IMR-90 (cell line): ENCODE results near the gene ZNF276. TPM values are rescaled to one million over a fixed set of nuclear protein-coding genes. Genes with fewer than 3 reads are reported as not detected.

Experiments
- ATAC-seq: fragments of 200-7000 bp; cut with Tn5 transposase; 2 replicates; pipeline ENCODE4 v1.9.1; 2020; ENCODE audit warnings: low read depth, mild to moderate bottlenecking, moderate library complexity
- BruUV-seq: library from RNA; stranded (reverse); fragments of 400-500 nt; replicated peaks from 2 replicates; lab custom pipeline; 2021; lab: Mats Ljungman, UMichigan
- CTCF ChIA-PET: fragments of 300-600 bp; formaldehyde crosslinking; extraction: SDS; loops from one replicate; lab custom pipeline; 2021; ENCODE audit warnings: antibody characterized with exemption; lab: Yijun Ruan, JAX
- POLR2A ChIA-PET: fragments of 300-600 bp; sonication (Branson Sonifier 250); formaldehyde crosslinking; loops from one replicate; lab custom pipeline; 2022; ENCODE audit warnings: antibody characterized with exemption; ENCODE audit not compliant: unreplicated experiment; lab: Charles Lee
- DNase-seq: peaks from one replicate; pipeline ENCODE4 v3.0.0; 2013
- H2AFZ ChIP-seq: replicated peaks from 2 replicates; pipeline ENCODE3; 2013; ENCODE audit warnings: low read length, mild to moderate bottlenecking; ENCODE audit not compliant: poor library complexity
- H2AK5ac ChIP-seq: 2 replicates; pipeline ENCODE4 v1.6.1; 2013; ENCODE audit warnings: low read depth, low read length, inconsistent platforms
- H2AK9ac ChIP-seq: replicated peaks from 2 replicates; pipeline ENCODE3; 2013; ENCODE audit warnings: mild to moderate bottlenecking, low read depth, low read length, moderate library complexity; ENCODE audit not compliant: poor library complexity
- H2BK120ac ChIP-seq: 2 replicates; pipeline ENCODE4 v1.6.1; 2013; ENCODE audit warnings: low read depth, low read length, inconsistent platforms
- H2BK15ac ChIP-seq: 3 replicates; pipeline ENCODE4 v1.6.1; 2013; ENCODE audit warnings: low read depth, low read length, inconsistent platforms
- H2BK20ac ChIP-seq: 2 replicates; pipeline ENCODE4 v1.6.1; 2013; ENCODE audit warnings: low read depth, mild to moderate bottlenecking, inconsistent platforms, low read length, moderate library complexity
- H2BK5ac ChIP-seq: 2 replicates; pipeline ENCODE4 v1.6.1; 2013; ENCODE audit warnings: mild to moderate bottlenecking, low read depth, low read length, inconsistent platforms; ENCODE audit not compliant: poor library complexity, severe bottlenecking
- H3K14ac ChIP-seq: replicated peaks from 2 replicates; pipeline ENCODE4 v1.6.1; 2013; ENCODE audit warnings: low read depth, low read length, inconsistent platforms
- H3K18ac ChIP-seq: 2 replicates; pipeline ENCODE4 v1.6.1; 2013; ENCODE audit warnings: low read depth, low read length, control low read depth
- H3K23ac ChIP-seq: 2 replicates; pipeline ENCODE4 v1.6.1; 2013; ENCODE audit warnings: low read depth, low read length, inconsistent platforms
- H3K27ac ChIP-seq: 2 replicates; pipeline ENCODE4 v1.5.1; 2013; ENCODE audit warnings: mild to moderate bottlenecking, control low read depth, low read length; ENCODE audit not compliant: insufficient read depth
- H3K27me3 ChIP-seq: 2 replicates; pipeline ENCODE4 v1.6.1; 2013; ENCODE audit warnings: low read length; ENCODE audit not compliant: control insufficient read depth, insufficient read depth
- H3K36me3 ChIP-seq: 2 replicates; pipeline ENCODE4 v1.6.1; 2013; ENCODE audit warnings: low read length, mixed read lengths; ENCODE audit not compliant: control insufficient read depth, insufficient read depth
- H3K4ac ChIP-seq: 2 replicates; pipeline ENCODE4 v1.6.1; 2013; ENCODE audit warnings: low read depth, low read length, inconsistent platforms
- H3K4me1 ChIP-seq: 2 replicates; pipeline ENCODE4 v1.6.1; 2013; ENCODE audit warnings: low read length, mixed read lengths; ENCODE audit not compliant: control insufficient read depth, insufficient read depth
- H3K4me2 ChIP-seq: 2 replicates; pipeline ENCODE4 v1.6.1; 2013; ENCODE audit warnings: low read depth, mild to moderate bottlenecking, control low read depth, low read length, moderate library complexity
- H3K4me3 ChIP-seq: 2 replicates; pipeline ENCODE4 v1.5.1; 2013; ENCODE audit warnings: low read depth, mild to moderate bottlenecking, control low read depth, low read length, moderate library complexity; ENCODE audit not compliant: insufficient read depth
- H3K56ac ChIP-seq: 2 replicates; pipeline ENCODE4 v1.6.1; 2013; ENCODE audit warnings: low read length, inconsistent platforms; ENCODE audit not compliant: insufficient read depth; ENCODE audit errors: extremely low read depth
- H3K79me1 ChIP-seq, 2 experiments: 2 replicates each; pipeline ENCODE4 v1.6.1; 2013; ENCODE audit warnings: low read length in 2 of 2, inconsistent platforms in 1 of 2, low read depth in 1 of 2
- H3K9ac ChIP-seq: 2 replicates; pipeline ENCODE4 v1.6.1; 2013; ENCODE audit warnings: low read depth, low read length, control low read depth
- H3K9me1 ChIP-seq: 2 replicates; pipeline ENCODE4 v1.6.1; 2013; ENCODE audit warnings: low read length, inconsistent platforms; ENCODE audit not compliant: insufficient read depth
- H3K9me3 ChIP-seq: 2 replicates; pipeline ENCODE4 v1.6.1; 2013; ENCODE audit warnings: low read length; ENCODE audit not compliant: control insufficient read depth, insufficient read depth
- H4K20me1 ChIP-seq: 2 replicates; pipeline ENCODE4 v1.6.1; 2013; ENCODE audit warnings: low read length, inconsistent platforms; ENCODE audit not compliant: insufficient read depth
- H4K5ac ChIP-seq: 2 replicates; pipeline ENCODE4 v1.6.1; 2013; ENCODE audit warnings: mild to moderate bottlenecking, low read depth, low read length, control low read depth
- H4K8ac ChIP-seq, 2 experiments: 2 replicates each; pipeline ENCODE4 v1.6.1; 2013; ENCODE audit warnings: low read depth in 2 of 2, low read length in 2 of 2, control low read depth in 1 of 2, inconsistent platforms in 1 of 2
- H4K91ac ChIP-seq: 2 replicates; pipeline ENCODE4 v1.6.1; 2013; ENCODE audit warnings: low read depth, low read length, inconsistent platforms; ENCODE audit not compliant: insufficient read depth
- ELK1 ChIP-seq: fragments of 150-350 bp; IDR thresholded peaks from 2 replicates; pipeline ENCODE4 v1.6.1; 2016; ENCODE audit warnings: low read depth, mild to moderate bottlenecking, low read length, moderate library complexity, borderline replicate concordance
- MAFK ChIP-seq: IDR thresholded peaks from 2 replicates; pipeline ENCODE4 v1.6.1; 2012; ENCODE audit warnings: low read depth, low read length, improper control_type of control experiment
- MAZ ChIP-seq: IDR thresholded peaks from 2 replicates; pipeline ENCODE4 v1.6.1; 2012; ENCODE audit warnings: low read depth, mild to moderate bottlenecking, low read length, improper control_type of control experiment, moderate library complexity, borderline replicate concordance
- RAD21 ChIP-seq: IDR thresholded peaks from 2 replicates; pipeline ENCODE4 v1.6.1; 2012; ENCODE audit warnings: low read length, improper control_type of control experiment
- SMC3 ChIP-seq: fragments of 150-350 bp; IDR thresholded peaks from 2 replicates; pipeline ENCODE4 v1.6.1; 2016; ENCODE audit warnings: low read depth, mild to moderate bottlenecking, antibody characterized with exemption, low read length, moderate library complexity
- WGBS, 2 experiments: methylation state at CpG; one replicate each; pipeline versions ENCODE4 v1.1.5 to v1.1.7; 2013; ENCODE audit warnings: missing lambda C conversion rate in 2 of 2; ENCODE audit not compliant: insufficient read length in 1 of 2; ENCODE audit errors: extremely low coverage in 2 of 2; 5-methylcytosine and 5-hydroxymethylcytosine counted together
- dilution Hi-C: fragments of 300-500 bp; cut with HindIII; formaldehyde crosslinking; loops from one replicate; pipeline ENCODE4 v1.14.3; 2018; ENCODE audit warnings: low sequenced_read_pairs; ENCODE audit not compliant: unreplicated experiment
- in situ Hi-C: fragments of 300-500 bp; cut with MboI; formaldehyde crosslinking; loops from 3 replicates; pipeline ENCODE4 v1.14.3; 2019; ENCODE audit warnings: low sequenced_read_pairs, inconsistent platforms, mixed read lengths
- intact Hi-C: fragments of 100-400 bp; cut with micrococcal nuclease; formaldehyde crosslinking; loops from 2 replicates; pipeline ENCODE4 v1.10.0; 2022
- polyA plus RNA-seq, 3 experiments: library from polyadenylated mRNA; depleted of rRNA; stranded (reverse); fragments of >200 nt; gene quantifications; 2 replicates each; pipeline ENCODE4 v1.2.3, GENCODE V29; 2012; ENCODE audit warnings: low replicate concordance in 1 of 3
- total RNA-seq: library from RNA; depleted of rRNA; stranded (reverse); fragments of >200 nt; gene quantifications from 2 replicates; pipeline ENCODE4 v1.2.3, GENCODE V29; 2012

ZNF276 gene
- total and polyA plus RNA-seq, 2 of the 4 experiments (the other 2 are of a cell fraction) = 4.1 to 18.6 TPM

GRCh38 chr16:89722392-89723278 is 1.3 kb downstream of the ZNF276 start:
- H2AK5ac ChIP-seq = peak overlapping the region; percentile 32; the same call in 1 of the 2 replicates
- CTCF ChIA-PET = no interaction called here
- H3K9me3 ChIP-seq = no peaks in the 10 kb centered on the region
- in situ Hi-C loops (no loop called here), dilution Hi-C loops (no loop called here), intact Hi-C loops (loop anchor here (5.0 to 10.0 kb wide), 2 partner anchors 92 to 140 kb away; partner anchors contain the start of gene FANCA)
- H3K4me1 ChIP-seq = peaks cover 17% of the 10 kb centered on the region
- H2BK120ac ChIP-seq = no peak overlapping the region
- no TSS peak for BruUV-seq
- no peak overlapping the region for H4K5ac ChIP-seq
- H4K20me1 ChIP-seq = peaks cover 33% of the 10 kb centered on the region
- H3K9me1 ChIP-seq = 0 out of 2 replicates have a peak, but pooled peaks cover 3% of the 10 kb centered on the region
- peak overlapping the region; percentile 96 for H3K4me2 ChIP-seq
- no peak overlapping the region for H2BK15ac ChIP-seq
- peak overlapping the region; percentile 91 for H2AK9ac ChIP-seq
- H3K14ac ChIP-seq = no peak overlapping the region; the same call in 1 of the 2 replicates
- peak overlapping the region; percentile 80 for H2AFZ ChIP-seq
- H3K18ac ChIP-seq = no peak overlapping the region
- peak overlapping the region in 1 of 2 experiments; percentile 48; a peak in 1 of 4 replicates for H4K8ac ChIP-seq
- H3K4ac ChIP-seq = peak overlapping the region; percentile 33; the same call in 1 of the 2 replicates
- no peak overlapping the region for H4K91ac ChIP-seq
- H2BK5ac ChIP-seq = peak overlapping the region; percentile 56
- DNase-seq (peak; percentile 16), ATAC-seq (no peak)
- POLR2A ChIA-PET = no interaction called here
- H3K4me3 ChIP-seq = peak overlapping the region; percentile 94
- H3K27me3 ChIP-seq = no peaks in the 10 kb centered on the region
- peaks cover 41 to 71% of the 10 kb centered on the region in 2 experiments for H3K79me1 ChIP-seq
- peaks cover 31% of the 10 kb centered on the region for H3K36me3 ChIP-seq
- H3K23ac ChIP-seq = peak overlapping the region; percentile 35
- no peak overlapping the region; the same call in 1 of the 2 replicates for H3K56ac ChIP-seq
- 29% methylated on average over 34 of the region's 56 CpGs; no CpG with 5 or more reads in 1 of the 2 experiments for WGBS, 2 experiments
- no peak for TF ChIP-seq RAD21
- no peak for TF ChIP-seq SMC3
- TF ChIP-seq MAFK = no peak
- no peak for TF ChIP-seq ELK1
- no peak for TF ChIP-seq MAZ
- H2BK20ac ChIP-seq = no peak overlapping the region
- peak overlapping the region; percentile 75; the same call in 1 of the 2 replicates for H3K27ac ChIP-seq
- H3K9ac ChIP-seq = peak overlapping the region; percentile 45
